Sigmoid colon (tissue), 7 donors: ENCODE results near the gene GNA12. TPM values are rescaled to one million over a fixed set of nuclear protein-coding genes. Genes with fewer than 3 reads are reported as not detected.
"Not testable (repeated sequence)": the region's sequence is repeated elsewhere in the genome, so short reads cannot be mapped to it uniquely, and the experiment has no call there.

Experiments
- DNase-seq: peaks from one replicate; pipeline ENCODE4 v3.0.0-alpha.2; 2019
- H3K27ac ChIP-seq, 4 donors: fragments of 200-600 bp; sonication (generic); one replicate each; pipeline ENCODE4 v1.5.1; 2016 to 2019; ENCODE audit warnings: mild to moderate bottlenecking in 1 of 4
- H3K27me3 ChIP-seq, 3 donors: fragments of 200-600 bp; sonication (generic); one replicate each; pipeline ENCODE4 v1.5.1; 2019; ENCODE audit warnings: mild to moderate bottlenecking in 1 of 3
- H3K36me3 ChIP-seq, 4 donors: fragments of 200-600 bp; sonication (generic); one replicate each; pipeline ENCODE4 v1.5.1; 2016 to 2019
- H3K4me1 ChIP-seq, 4 donors: fragments of 200-600 bp; sonication (generic); one replicate each; pipeline ENCODE4 v1.5.1; 2017 to 2019
- H3K4me3 ChIP-seq, 4 donors: fragments of 200-600 bp; sonication (generic); one replicate each; pipeline ENCODE4 v1.5.1; 2017 to 2019; ENCODE audit warnings: mild to moderate bottlenecking in 2 of 4, moderate library complexity in 1 of 4
- H3K9me3 ChIP-seq, 4 donors: fragments of 200-600 bp in 3 of 4; sonication (generic) in 3 of 4; one replicate each; pipeline versions ENCODE4 v1.5.1 to v1.6.1; 2013 to 2019
- EP300 ChIP-seq, 4 donors: sonication (generic); formaldehyde crosslinking; IDR thresholded peaks; one replicate each; pipeline ENCODE4 v1.6.1; 2017; ENCODE audit warnings: antibody characterized with exemption in 4 of 4
- POLR2A ChIP-seq, 2 donors: fragments of 450-650 bp; IDR thresholded peaks; one replicate each; pipeline ENCODE4 v1.6.1; 2016; ENCODE audit warnings: antibody characterized with exemption in 2 of 2, mild to moderate bottlenecking in 2 of 2, moderate library complexity in 2 of 2
- POLR2AphosphoS5 ChIP-seq, 4 donors: sonication (generic); formaldehyde crosslinking; IDR thresholded peaks; one replicate each; pipeline ENCODE4 v1.6.1; 2017; ENCODE audit warnings: antibody characterized with exemption in 4 of 4
- WGBS, 2 donors: extraction: QIAGEN DNeasy Blood & Tissue Kit; methylation state at CpG; one replicate each; pipeline ENCODE4 v1.1.7; 2013; 5-methylcytosine and 5-hydroxymethylcytosine counted together
- intact Hi-C: fragments of 100-400 bp; cut with DNase I; formaldehyde crosslinking; loops from one replicate; pipeline ENCODE4 v1.15.1; 2023
- polyA plus RNA-seq, 3 donors: library from polyadenylated mRNA; stranded (reverse); fragments of 200-250 nt; gene quantifications; one replicate each; pipeline ENCODE4 v1.2.3, GENCODE V29; 2013
- total RNA-seq, 4 donors: library from RNA; depleted of rRNA; stranded (reverse); fragments of >200 nt; gene quantifications; one replicate each; pipeline ENCODE4 v1.1.0, GENCODE V29; 2016
- TF ChIP-seq, protein P1 (sequence below), 4 experiments: fragments of 450-650 bp in 3 of 4; fragments of 200-600 bp in 1 of 4; IDR thresholded peaks; one replicate each; pipeline ENCODE4 v1.5.1; 2016 to 2019; ENCODE audit warnings: antibody characterized with exemption in 4 of 4, mild to moderate bottlenecking in 3 of 4, moderate library complexity in 2 of 4
- donor health status: healthy with polysubstance abuse.
- donor health status: Bipolar disorder and iron deficiency.
- donor health status: healthy.

The GNA12 gene
- total and polyA plus RNA-seq, 7 donors, result 13.2 to 46.5 (median 22.0) TPM

- WGBS, 2 donors, result 67 to 87% methylated on average over 27 of the region's 27 CpGs
- intact Hi-C loops, result loop anchor here (10.0 kb wide), 1 partner anchor 227 kb away; no protein-coding TSS in a partner anchor
- H3K27me3 ChIP-seq, result peaks cover 8 to 76% (median 41%) of the 10 kb centered on the region in 3 donors
These were observed 161.9 kb downstream of the GNA12 start for GRCh38 chr7:2681929-2682799.

GRCh38 chr7:2680792-2681490 is 163.2 kb downstream of the GNA12 start:
- H3K4me3 ChIP-seq, result no peak overlapping the region
- peaks cover 6 to 64% (median 28%) of the 10 kb centered on the region in 3 donors for H3K27me3 ChIP-seq
- no peaks in the 10 kb centered on the region for H3K36me3 ChIP-seq
- 26 to 52% methylated on average over 27 of the region's 27 CpGs for WGBS, 2 donors
- no peak overlapping the region for H3K27ac ChIP-seq
- H3K4me1 ChIP-seq, result peaks cover 0 to 8% (median 0%) of the 10 kb centered on the region in 4 donors
- intact Hi-C loops, result loop anchor here (10.0 kb wide), 1 partner anchor 226 kb away; no protein-coding TSS in a partner anchor
- TF ChIP-seq, protein P1, sequence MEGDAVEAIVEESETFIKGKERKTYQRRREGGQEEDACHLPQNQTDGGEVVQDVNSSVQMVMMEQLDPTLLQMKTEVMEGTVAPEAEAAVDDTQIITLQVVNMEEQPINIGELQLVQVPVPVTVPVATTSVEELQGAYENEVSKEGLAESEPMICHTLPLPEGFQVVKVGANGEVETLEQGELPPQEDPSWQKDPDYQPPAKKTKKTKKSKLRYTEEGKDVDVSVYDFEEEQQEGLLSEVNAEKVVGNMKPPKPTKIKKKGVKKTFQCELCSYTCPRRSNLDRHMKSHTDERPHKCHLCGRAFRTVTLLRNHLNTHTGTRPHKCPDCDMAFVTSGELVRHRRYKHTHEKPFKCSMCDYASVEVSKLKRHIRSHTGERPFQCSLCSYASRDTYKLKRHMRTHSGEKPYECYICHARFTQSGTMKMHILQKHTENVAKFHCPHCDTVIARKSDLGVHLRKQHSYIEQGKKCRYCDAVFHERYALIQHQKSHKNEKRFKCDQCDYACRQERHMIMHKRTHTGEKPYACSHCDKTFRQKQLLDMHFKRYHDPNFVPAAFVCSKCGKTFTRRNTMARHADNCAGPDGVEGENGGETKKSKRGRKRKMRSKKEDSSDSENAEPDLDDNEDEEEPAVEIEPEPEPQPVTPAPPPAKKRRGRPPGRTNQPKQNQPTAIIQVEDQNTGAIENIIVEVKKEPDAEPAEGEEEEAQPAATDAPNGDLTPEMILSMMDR (IDR thresholded peaks at IDR 0.05), result peak; percentile 43 to 60 (median 53)
- TF ChIP-seq POLR2A (IDR thresholded peaks at IDR 0.05), result no peak
- no peak for TF ChIP-seq EP300 (IDR thresholded peaks at IDR 0.05)
- no peak for TF ChIP-seq POLR2AphosphoS5 (IDR thresholded peaks at IDR 0.05)
- H3K9me3 ChIP-seq, result no peaks in the 10 kb centered on the region
- peak; percentile 85 for DNase-seq

More at GRCh38 chr7:2681929-2682799, 161.9 kb downstream of the GNA12 start:
- H3K27ac ChIP-seq, result no peak overlapping the region
- H3K4me3 ChIP-seq, result no peak overlapping the region
- H3K36me3 ChIP-seq, result no peaks in the 10 kb centered on the region
- TF ChIP-seq POLR2AphosphoS5 (IDR thresholded peaks at IDR 0.05) (no peak), EP300 (IDR thresholded peaks at IDR 0.05) (no peak), POLR2A (IDR thresholded peaks at IDR 0.05) (no peak)
- TF ChIP-seq, protein P1 (IDR thresholded peaks at IDR 0.05), result no peak
- peaks cover 0 to 9% (median 2%) of the 10 kb centered on the region in 4 donors for H3K4me1 ChIP-seq
- no peaks in the 10 kb centered on the region for H3K9me3 ChIP-seq
- DNase-seq, result no peak

- Histone ChIP-seq H3K27me3 (peaks cover 6 to 57% (median 24%) of the 10 kb centered on the region in 3 donors), H3K27ac (no peak overlapping the region), H3K9me3 (no peaks in the 10 kb centered on the region), H3K4me3 (no peak overlapping the region), H3K4me1 (peaks cover 0 to 8% (median 0%) of the 10 kb centered on the region in 4 donors), H3K36me3 (no peaks in the 10 kb centered on the region)
- WGBS, 2 donors, result 76 to 88% methylated on average over 13 of the region's 13 CpGs
- no peak for DNase-seq
- no peak for TF ChIP-seq EP300 (IDR thresholded peaks at IDR 0.05)
- intact Hi-C loops, result loop anchor here (10.0 kb wide), 1 partner anchor 225 kb away; no protein-coding TSS in a partner anchor
These were observed 163.9 kb downstream of the GNA12 start for GRCh38 chr7:2680256-2680655.

GRCh38 chr7:2679135-2680127 is 164.7 kb downstream of the GNA12 start:
- H3K4me1 ChIP-seq, H3K9me3 ChIP-seq, H3K27ac ChIP-seq, H3K36me3 ChIP-seq, DNase-seq: not testable (repeated sequence)
- intact Hi-C loops, result loop anchor here (10.0 kb wide), 1 partner anchor 225 kb away; no protein-coding TSS in a partner anchor
- Histone ChIP-seq H3K27me3 (peaks cover 6 to 49% (median 24%) of the 10 kb centered on the region in 3 donors), H3K4me3 (peak overlapping the region in 1 of 4 donors; percentile 24)
- 27 to 68% methylated on average over 63 to 64 of the region's 64 CpGs for WGBS, 2 donors

DNA sequence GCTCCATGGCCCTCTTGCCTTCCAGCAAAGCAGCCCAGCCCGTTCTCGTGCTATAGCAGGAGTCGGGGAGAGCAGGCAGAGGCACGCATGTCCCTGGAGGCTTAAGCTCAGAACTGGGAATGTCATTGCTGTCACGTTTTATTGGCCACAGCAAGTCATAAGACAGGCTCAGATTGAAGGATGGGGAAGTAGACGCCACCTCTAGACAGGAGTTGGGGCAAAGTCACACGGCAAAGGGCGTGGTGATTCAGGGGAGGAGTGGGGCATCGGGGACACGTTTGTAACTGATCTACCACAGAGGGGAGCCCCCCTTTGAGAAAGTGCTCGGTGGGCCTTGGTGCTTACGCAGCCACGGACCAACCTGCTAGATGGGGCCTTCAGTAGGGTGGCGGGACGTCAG is 165.7 kb downstream of the GNA12 start:
- H3K27me3 ChIP-seq, result peaks cover 6 to 43% (median 24%) of the 10 kb centered on the region in 3 donors
- DNase-seq, H3K27ac ChIP-seq, H3K36me3 ChIP-seq, intact Hi-C loops, H3K4me3 ChIP-seq, H3K4me1 ChIP-seq, H3K9me3 ChIP-seq: not testable (repeated sequence)
- WGBS, 2 donors, result 30 to 68% methylated on average over 15 of the region's 15 CpGs

Other genes starting within 250 kb of the GNA12 start
- gene TTYH3, start 212.3 kb downstream of the GNA12 start, total RNA-seq, result 10 to 100 TPM; 10.2 to 19.4 (median 13.0) TPM
- gene TTYH3, start 212.3 kb downstream of the GNA12 start, polyA plus RNA-seq, result 10 to 100 TPM in 2 of 3 donors, 1 to 10 TPM in 1; 5.4 to 41.7 (median 21.3) TPM
- 1 to 10 TPM in 1 of 4 donors, under 1 TPM in 1, not detected in 2; 0.41 to 1.4 TPM for gene AMZ1, start 156.1 kb downstream of the GNA12 start, total RNA-seq
- under 1 TPM in 2 of 3 donors, not detected in 1; under 0.01 to 0.16 TPM for gene AMZ1, start 156.1 kb downstream of the GNA12 start, polyA plus RNA-seq
- under 1 TPM in 3 of 4 donors, not detected in 1; 0.14 to 0.71 (median 0.33) TPM for gene CARD11, start 199.6 kb upstream of the GNA12 start, total RNA-seq
- 10 to 100 TPM in 1 of 3 donors, under 1 TPM in 2; 0.60 to 22.4 (median 0.92) TPM for gene CARD11, start 199.6 kb upstream of the GNA12 start, polyA plus RNA-seq